Vagina (tissue), 2 donors: ENCODE data around the gene OR8B3.

Experiments
- CTCF ChIP-seq, 3 experiments: fragments of 450-650 bp in 2 of 3; fragments of 200-600 bp in 1 of 3; sonication (generic) in 1 of 3; IDR thresholded peaks; one replicate each; pipeline ENCODE4 v1.5.1; 2017 to 2019; ENCODE audit warnings: antibody characterized with exemption in 3 of 3, mild to moderate bottlenecking in 2 of 3, moderate library complexity in 2 of 3
- POLR2AphosphoS5 ChIP-seq, 2 donors: sonication (generic); formaldehyde crosslinking; IDR thresholded peaks; one replicate each; pipeline ENCODE4 v1.9.0; 2017; ENCODE audit warnings: antibody characterized with exemption in 2 of 2, mild to moderate bottlenecking in 2 of 2, low read depth in 1 of 2; ENCODE audit not compliant: insufficient read depth in 1 of 2

GRCh38 chr11:124376280-124376679 is 22.5 kb downstream of the OR8B3 start:
- TF ChIP-seq POLR2AphosphoS5 (IDR thresholded peaks at IDR 0.05; ENCODE audit: insufficient read depth in 1 of 2, low read depth in 1 of 2) (no peak), CTCF (IDR thresholded peaks at IDR 0.05) (no peak)
